ENCODE measurements around the gene CNNM4. TPM values are rescaled to one million over a fixed set of nuclear protein-coding genes. Genes with fewer than 3 reads are reported as not detected.
"Not testable (repeated sequence)": the region's sequence is repeated elsewhere in the genome, so short reads cannot be mapped to it uniquely, and the experiment has no call there.

CNNM4 gene
- total RNA-seq, 6 experiments from 2014 or later: 2.3 to 4.9 (median 3.7) TPM

- H3K4me3 ChIP-seq: no peak overlapping the region
- no peaks in the 10 kb centered on the region for H3K27me3 ChIP-seq
- DNase-seq (peak; percentile 84 to 92 (median 86)), ATAC-seq (peak; percentile 98 to 100 (median 99))
- H3K4me1 ChIP-seq: peaks cover 0 to 6% (median 0%) of the 10 kb centered on the region in 4 donors
- no peaks in the 10 kb centered on the region for H3K36me3 ChIP-seq
- WGBS (ENCODE audit: insufficient coverage, low coverage, low lambda C conversion rate, missing lambda C conversion rate): 19% methylated on average over 9 of the region's 15 CpGs
- no peaks in the 10 kb centered on the region for H3K9me3 ChIP-seq
- no peak overlapping the region for H3K27ac ChIP-seq
- TF ChIP-seq CTCF (IDR thresholded peaks at IDR 0.05) (peak; percentile 86 to 94 (median 92)), POLR2A (IDR thresholded peaks at IDR 0.05) (no peak)
- intact Hi-C loops (cut with DNase I): no loop called here
Observed at GRCh38 chr2:96801005-96801785, 40.5 kb downstream of the CNNM4 start.

GRCh38 chr2:96801786-96802595 lies 41.3 kb downstream of the CNNM4 start:
- Histone ChIP-seq H3K27ac (no peak overlapping the region), H3K4me1 (peaks cover 0 to 6% (median 0%) of the 10 kb centered on the region in 4 donors), H3K9me3 (no peaks in the 10 kb centered on the region), H3K36me3 (no peaks in the 10 kb centered on the region), H3K27me3 (no peaks in the 10 kb centered on the region), H3K4me3 (no peak overlapping the region)
- intact Hi-C loops (cut with DNase I): no loop called here
- TF ChIP-seq CTCF (IDR thresholded peaks at IDR 0.05): no peak
- TF ChIP-seq POLR2A (IDR thresholded peaks at IDR 0.05): no peak
- DNase-seq (no peak), ATAC-seq (no peak)
- 69% methylated on average over 6 of the region's 10 CpGs for WGBS (ENCODE audit: insufficient coverage, low coverage, low lambda C conversion rate, missing lambda C conversion rate)

DNA sequence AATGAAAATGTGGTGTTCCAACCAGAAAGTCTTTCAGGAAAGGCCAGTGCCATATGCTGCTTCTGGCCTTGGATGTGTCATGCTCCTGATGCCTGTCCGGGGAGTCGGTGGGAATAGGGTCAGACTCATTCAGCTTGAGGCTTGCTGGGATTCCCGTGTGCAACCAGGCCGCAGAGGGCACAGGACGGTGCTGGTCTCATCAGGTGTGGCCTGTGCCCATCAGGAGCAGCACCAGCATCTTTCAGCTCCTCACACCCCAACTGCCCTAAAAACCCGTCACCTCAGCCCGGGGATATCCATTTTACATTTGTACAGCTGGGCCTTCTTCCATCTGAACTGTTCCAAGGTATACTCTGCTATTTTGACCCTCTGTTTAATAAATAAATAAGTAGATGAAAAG lies 42.0 kb downstream of the CNNM4 start:
- intact Hi-C loops (cut with DNase I): no loop called here
- H3K27me3 ChIP-seq: no peaks in the 10 kb centered on the region
- peaks cover 0 to 6% (median 0%) of the 10 kb centered on the region in 4 donors for H3K4me1 ChIP-seq
- no peaks in the 10 kb centered on the region for H3K36me3 ChIP-seq
- no peak for ATAC-seq
- DNase-seq: no peak
- H3K4me3 ChIP-seq: no peak overlapping the region
- WGBS (ENCODE audit: insufficient coverage, low coverage, low lambda C conversion rate, missing lambda C conversion rate): 92% methylated on average over 2 of the region's 7 CpGs
- no peaks in the 10 kb centered on the region for H3K9me3 ChIP-seq
- no peak overlapping the region for H3K27ac ChIP-seq
- TF ChIP-seq POLR2A (IDR thresholded peaks at IDR 0.05) (no peak), CTCF (IDR thresholded peaks at IDR 0.05) (no peak)

DNA sequence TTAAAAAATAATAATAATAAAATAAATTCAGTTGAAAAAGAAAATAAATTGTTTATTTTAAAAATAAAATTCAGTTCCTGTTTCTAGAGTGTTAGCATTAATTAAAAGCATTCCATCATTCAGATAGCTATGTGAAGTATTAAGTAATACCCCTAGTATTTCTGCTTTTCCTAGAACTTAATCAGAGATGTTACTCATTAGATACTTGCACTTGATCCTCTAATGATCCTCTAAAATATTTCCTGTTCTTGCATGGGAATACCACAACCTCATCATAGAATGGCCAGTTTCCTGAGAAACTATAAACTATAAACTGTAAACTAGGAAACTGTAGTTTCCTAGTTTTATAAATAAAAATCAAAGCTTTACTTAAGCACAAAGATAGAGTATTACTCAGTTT lies 44.3 kb downstream of the CNNM4 start:
- Histone ChIP-seq H3K27me3 (no peaks in the 10 kb centered on the region), H3K4me3 (no peak overlapping the region), H3K9me3 (no peaks in the 10 kb centered on the region), H3K27ac (no peak overlapping the region), H3K36me3 (no peaks in the 10 kb centered on the region), H3K4me1 (peaks cover 0 to 6% (median 0%) of the 10 kb centered on the region in 4 donors)
- ATAC-seq (no peak), DNase-seq (no peak)
- intact Hi-C loops (cut with DNase I): no loop called here
- TF ChIP-seq POLR2A (IDR thresholded peaks at IDR 0.05): no peak
- TF ChIP-seq CTCF (IDR thresholded peaks at IDR 0.05): no peak

- H3K27me3 ChIP-seq; H3K9me3 ChIP-seq; intact Hi-C loops (cut with DNase I); ATAC-seq; DNase-seq; H3K4me3 ChIP-seq; H3K27ac ChIP-seq; H3K36me3 ChIP-seq; H3K4me1 ChIP-seq: not testable (repeated sequence)
- WGBS (ENCODE audit: insufficient coverage, low coverage, low lambda C conversion rate, missing lambda C conversion rate): 74% methylated on average over 5 of the region's 20 CpGs
Observed at GRCh38 chr2:96805946-96806345, 45.2 kb downstream of the CNNM4 start.

Measured in right lobe of liver (tissue), 6 donors.